NT2/D1 (cell line): ENCODE measurements around the gene GBP4.
"Not testable (repeated sequence)": the region's sequence is repeated elsewhere in the genome, so short reads cannot be mapped to it uniquely, and the experiment has no call there.

Experiments used
- DNase-seq: peaks from one replicate; pipeline ENCODE4 v3.0.0-alpha.2; 2011; ENCODE audit warnings: low read depth, low spot score
- H3K27me3 ChIP-seq: 2 replicates; pipeline ENCODE4 v1.6.0; 2011; ENCODE audit warnings: mild to moderate bottlenecking; ENCODE audit not compliant: insufficient read length, insufficient read depth
- H3K36me3 ChIP-seq: 2 replicates; pipeline ENCODE4 v1.6.1; 2011; ENCODE audit warnings: mild to moderate bottlenecking, low read length, mixed read lengths; ENCODE audit not compliant: insufficient read depth, insufficient read length
- H3K4me1 ChIP-seq: 2 replicates; pipeline ENCODE4 v1.5.1; 2011; ENCODE audit not compliant: insufficient read depth, insufficient read length
- H3K4me3 ChIP-seq: 2 replicates; pipeline ENCODE4 v1.5.1; 2011; ENCODE audit warnings: low read depth; ENCODE audit not compliant: insufficient read length
- H3K9ac ChIP-seq: 2 replicates; pipeline ENCODE4 v1.6.0; 2011; ENCODE audit warnings: low read depth; ENCODE audit not compliant: insufficient read length
- H3K9me3 ChIP-seq: 2 replicates; pipeline ENCODE4 v1.5.1; 2011; ENCODE audit warnings: mild to moderate bottlenecking, low read length; ENCODE audit not compliant: insufficient read depth
- SUZ12 ChIP-seq: IDR thresholded peaks from 2 replicates; pipeline ENCODE4 v1.6.1; 2011; ENCODE audit not compliant: insufficient read length, insufficient read depth; ENCODE audit errors: extremely low read depth
- YY1 ChIP-seq: IDR thresholded peaks from 2 replicates; pipeline ENCODE4 v1.6.1; 2011; ENCODE audit not compliant: insufficient read length, insufficient read depth
- ZNF274 ChIP-seq: IDR thresholded peaks from 2 replicates; pipeline ENCODE4 v1.6.1; 2011; ENCODE audit warnings: mild to moderate bottlenecking, low read depth, low read length

Gene GBP4

GRCh38 chr1:89198491-89199072 lies at the start of gene GBP4:
TSS of gene GBP4 (minus strand) at chr1:89198942. CDS start at chr1:89198834, 108 bp downstream.
- DNase-seq, result no peak
- Histone ChIP-seq H3K4me1 (no peaks in the 10 kb centered on the region), H3K9ac (no peak within 1 kb of the TSS), H3K36me3 (no peaks in the 10 kb centered on the region), H3K4me3 (no peak within 1 kb of the TSS), H3K9me3 (no peaks in the 10 kb centered on the region), H3K27me3 (no peaks in the 10 kb centered on the region)
- TF ChIP-seq SUZ12 (no peak), YY1 (no peak), ZNF274 (no peak)

- no peak for TF ChIP-seq SUZ12
- no peak for TF ChIP-seq YY1
- no peak for TF ChIP-seq ZNF274
- H3K4me3 ChIP-seq, result no peak overlapping the region
- no peaks in the 10 kb centered on the region for H3K9me3 ChIP-seq
- DNase-seq, result no peak
- H3K9ac ChIP-seq, result no peak overlapping the region
- H3K27me3 ChIP-seq, result no peaks in the 10 kb centered on the region
- no peaks in the 10 kb centered on the region for H3K36me3 ChIP-seq
- H3K4me1 ChIP-seq, result no peaks in the 10 kb centered on the region
Observed at GRCh38 chr1:89243046-89243445, 44.3 kb upstream of the GBP4 start.

- DNase-seq, result no peak
- H3K27me3 ChIP-seq, result no peaks in the 10 kb centered on the region
- TF ChIP-seq SUZ12, result no peak
- no peak for TF ChIP-seq ZNF274
- TF ChIP-seq YY1, result no peak
- no peaks in the 10 kb centered on the region for H3K4me1 ChIP-seq
- peaks cover 7% of the 10 kb centered on the region; the same call in 1 of the 2 replicates for H3K9me3 ChIP-seq
- no peaks in the 10 kb centered on the region for H3K36me3 ChIP-seq
- no peak overlapping the region for H3K4me3 ChIP-seq
- no peak overlapping the region for H3K9ac ChIP-seq
Observed at GRCh38 chr1:89221341-89221740, 22.6 kb upstream of the GBP4 start.

GRCh38 chr1:89219851-89220250 lies 21.1 kb upstream of the GBP4 start:
- not testable (repeated sequence) for H3K9ac ChIP-seq, H3K4me3 ChIP-seq, H3K9me3 ChIP-seq, H3K4me1 ChIP-seq, H3K27me3 ChIP-seq, DNase-seq, H3K36me3 ChIP-seq

- not testable (repeated sequence) for H3K4me3 ChIP-seq, H3K36me3 ChIP-seq, H3K27me3 ChIP-seq, H3K9ac ChIP-seq, DNase-seq, H3K4me1 ChIP-seq, H3K9me3 ChIP-seq
Observed at GRCh38 chr1:89218941-89219340, 20.2 kb upstream of the GBP4 start.

- peaks cover 50% of the 10 kb centered on the region for H3K9me3 ChIP-seq
Observed at GRCh38 chr1:89213347-89213746, 14.6 kb upstream of the GBP4 start.

GRCh38 chr1:89211035-89211634 lies 12.4 kb upstream of the GBP4 start:
- Histone ChIP-seq H3K9me3 (peaks cover 49% of the 10 kb centered on the region), H3K27me3 (no peaks in the 10 kb centered on the region), H3K9ac (no peak overlapping the region), H3K36me3 (no peaks in the 10 kb centered on the region), H3K4me3 (no peak overlapping the region), H3K4me1 (no peaks in the 10 kb centered on the region)
- TF ChIP-seq SUZ12 (no peak), ZNF274 (no peak), YY1 (no peak)
- DNase-seq, result no peak

More at GRCh38 chr1:89213347-89213746, 14.6 kb upstream of the GBP4 start:
- Histone ChIP-seq H3K4me1 (no peaks in the 10 kb centered on the region), H3K4me3 (no peak overlapping the region), H3K27me3 (no peaks in the 10 kb centered on the region), H3K36me3 (no peaks in the 10 kb centered on the region), H3K9ac (no peak overlapping the region)
- DNase-seq, result no peak
- TF ChIP-seq SUZ12, result no peak
- TF ChIP-seq YY1, result no peak
- TF ChIP-seq ZNF274, result no peak
